Nephron (organoid): ENCODE results near the gene STARD10.

Experiments used
- H3K27ac Mint-ChIP-seq, 3 experiments: 2 replicates each; pipeline ENCODE4 v1.8.0; 2020; ENCODE audit warnings: mixed read lengths in 3 of 3, mild to moderate bottlenecking in 2 of 3, moderate library complexity in 1 of 3
- H3K27me3 Mint-ChIP-seq: 2 replicates; pipeline ENCODE4 v1.8.0; 2021; ENCODE audit warnings: low read depth, mild to moderate bottlenecking, moderate library complexity, mixed read lengths
- H3K36me3 Mint-ChIP-seq: 2 replicates; pipeline ENCODE4 v1.8.0; 2020; ENCODE audit warnings: low read depth, mixed read lengths
- H3K4me1 Mint-ChIP-seq: 2 replicates; pipeline ENCODE4 v1.8.0; 2020; ENCODE audit warnings: mixed read lengths
- H3K4me3 Mint-ChIP-seq, 3 experiments: 2 replicates each; pipeline ENCODE4 v1.8.0; 2020; ENCODE audit warnings: mild to moderate bottlenecking in 3 of 3, mixed read lengths in 3 of 3, moderate library complexity in 2 of 3
- H3K9me3 Mint-ChIP-seq: 2 replicates; pipeline ENCODE4 v1.8.0; 2020; ENCODE audit warnings: mixed read lengths
- TF ChIP-seq, protein P1 (sequence below), 3 experiments: fragments of 200-600 bp; sonication (generic); IDR thresholded peaks; one replicate each; pipeline ENCODE4 v1.5.0; 2021; ENCODE audit warnings: antibody characterized with exemption in 3 of 3; ENCODE audit not compliant: unreplicated experiment in 3 of 3

The STARD10 gene, protein sequence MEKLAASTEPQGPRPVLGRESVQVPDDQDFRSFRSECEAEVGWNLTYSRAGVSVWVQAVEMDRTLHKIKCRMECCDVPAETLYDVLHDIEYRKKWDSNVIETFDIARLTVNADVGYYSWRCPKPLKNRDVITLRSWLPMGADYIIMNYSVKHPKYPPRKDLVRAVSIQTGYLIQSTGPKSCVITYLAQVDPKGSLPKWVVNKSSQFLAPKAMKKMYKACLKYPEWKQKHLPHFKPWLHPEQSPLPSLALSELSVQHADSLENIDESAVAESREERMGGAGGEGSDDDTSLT

DNA sequence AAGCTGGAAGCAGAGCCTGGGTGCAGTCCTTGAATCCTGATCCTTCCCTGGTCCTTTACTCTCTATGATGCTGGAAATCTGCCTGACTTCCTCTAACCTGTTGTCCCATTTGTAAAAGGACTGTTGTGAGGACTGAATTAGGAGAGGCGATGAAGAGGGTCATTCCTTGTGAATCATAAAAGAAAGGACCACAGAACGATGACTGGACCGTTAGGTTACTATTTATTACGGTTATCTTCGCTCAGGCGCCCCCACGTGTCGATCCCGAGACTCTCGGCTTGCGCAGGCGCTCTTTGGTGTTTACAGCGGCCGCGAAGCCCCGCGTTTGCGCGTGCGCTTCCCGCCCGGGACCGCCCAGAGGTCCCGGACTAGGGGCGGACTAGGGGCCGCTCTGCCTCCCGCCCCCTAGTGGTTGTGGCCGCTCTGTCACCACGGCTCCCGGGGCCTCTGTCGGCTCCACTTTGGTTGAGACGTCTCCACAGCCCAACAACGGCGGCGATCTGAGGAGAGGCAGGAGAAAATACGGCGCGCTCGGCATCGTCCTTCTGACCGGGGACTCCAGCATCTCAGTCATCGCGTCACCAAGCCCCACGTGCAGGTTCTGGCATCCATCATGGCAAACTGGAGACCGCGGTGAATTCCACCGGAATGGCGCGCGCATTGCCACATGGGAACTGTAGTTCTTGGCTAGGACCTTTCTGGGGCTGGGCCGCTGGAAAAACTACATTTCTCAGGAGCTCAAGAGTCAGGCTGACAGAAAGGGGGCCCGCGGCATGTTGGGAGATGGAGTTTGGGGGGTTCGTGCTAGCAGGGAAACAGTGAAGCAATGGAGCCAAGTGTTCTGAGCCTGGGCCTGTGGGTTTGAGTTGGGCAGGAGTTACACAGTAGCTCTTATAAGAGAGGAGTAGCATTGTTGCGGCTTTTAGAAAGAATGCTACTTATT lies at the start of gene STARD10:
Gene STARD10, minus strand, starts transcription at position 623 of the 943 bp plus-strand sequence. CDS start 12,866 bp downstream, outside the sequence.
- H3K4me1 Mint-ChIP-seq, result peaks cover 32% of the 10 kb centered on the region
- no peaks in the 10 kb centered on the region for H3K27me3 Mint-ChIP-seq

DNA sequence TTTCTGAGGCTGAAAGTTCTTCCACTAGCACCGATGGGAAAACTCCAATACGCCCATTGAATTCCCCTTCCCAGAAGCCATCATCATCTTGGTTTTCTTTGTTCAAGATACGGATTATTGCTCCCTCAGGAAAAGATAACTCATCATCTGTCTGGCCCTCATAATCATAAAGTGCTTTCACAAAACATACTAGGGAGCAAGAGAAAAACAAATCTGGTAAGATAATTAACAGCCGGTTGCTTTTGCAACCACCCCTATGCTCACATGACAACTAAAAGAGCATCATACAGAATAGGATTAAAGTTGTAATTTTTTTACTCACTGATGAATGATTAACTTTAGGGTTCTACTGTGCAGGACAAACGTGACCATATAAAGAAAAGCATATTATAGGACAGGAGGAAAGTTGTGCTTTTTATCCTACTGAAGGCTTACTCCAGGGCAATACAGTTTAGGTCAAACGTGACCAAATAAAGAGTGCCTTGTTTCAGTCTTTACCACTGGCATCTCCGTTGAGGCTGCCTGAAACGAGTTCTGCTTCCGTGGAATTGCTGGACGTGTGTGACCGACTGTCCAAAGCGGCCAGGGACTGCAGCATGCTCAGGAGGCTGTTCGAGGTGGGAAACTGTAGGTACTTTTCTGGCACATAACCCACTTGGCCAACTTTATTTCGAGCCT lies 48.9 kb upstream of the STARD10 start:
- Mint-ChIP-seq H3K4me1 (peaks cover 36% of the 10 kb centered on the region), H3K27me3 (no peaks in the 10 kb centered on the region)

More for the DNA sequence above, at the start of gene STARD10:
- H3K27ac Mint-ChIP-seq, result peak within 1 kb of the TSS; percentile 93 to 98 (median 97)
- no peaks in the 10 kb centered on the region for H3K9me3 Mint-ChIP-seq
- no peaks in the 10 kb centered on the region for H3K36me3 Mint-ChIP-seq
- TF ChIP-seq, protein P1, sequence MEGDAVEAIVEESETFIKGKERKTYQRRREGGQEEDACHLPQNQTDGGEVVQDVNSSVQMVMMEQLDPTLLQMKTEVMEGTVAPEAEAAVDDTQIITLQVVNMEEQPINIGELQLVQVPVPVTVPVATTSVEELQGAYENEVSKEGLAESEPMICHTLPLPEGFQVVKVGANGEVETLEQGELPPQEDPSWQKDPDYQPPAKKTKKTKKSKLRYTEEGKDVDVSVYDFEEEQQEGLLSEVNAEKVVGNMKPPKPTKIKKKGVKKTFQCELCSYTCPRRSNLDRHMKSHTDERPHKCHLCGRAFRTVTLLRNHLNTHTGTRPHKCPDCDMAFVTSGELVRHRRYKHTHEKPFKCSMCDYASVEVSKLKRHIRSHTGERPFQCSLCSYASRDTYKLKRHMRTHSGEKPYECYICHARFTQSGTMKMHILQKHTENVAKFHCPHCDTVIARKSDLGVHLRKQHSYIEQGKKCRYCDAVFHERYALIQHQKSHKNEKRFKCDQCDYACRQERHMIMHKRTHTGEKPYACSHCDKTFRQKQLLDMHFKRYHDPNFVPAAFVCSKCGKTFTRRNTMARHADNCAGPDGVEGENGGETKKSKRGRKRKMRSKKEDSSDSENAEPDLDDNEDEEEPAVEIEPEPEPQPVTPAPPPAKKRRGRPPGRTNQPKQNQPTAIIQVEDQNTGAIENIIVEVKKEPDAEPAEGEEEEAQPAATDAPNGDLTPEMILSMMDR (IDR thresholded peaks at IDR 0.05; ENCODE audit: unreplicated experiment in 3 of 3), result peak; percentile 98 to 100 (median 99)
- H3K4me3 Mint-ChIP-seq, result peak within 1 kb of the TSS; percentile 97

DNA sequence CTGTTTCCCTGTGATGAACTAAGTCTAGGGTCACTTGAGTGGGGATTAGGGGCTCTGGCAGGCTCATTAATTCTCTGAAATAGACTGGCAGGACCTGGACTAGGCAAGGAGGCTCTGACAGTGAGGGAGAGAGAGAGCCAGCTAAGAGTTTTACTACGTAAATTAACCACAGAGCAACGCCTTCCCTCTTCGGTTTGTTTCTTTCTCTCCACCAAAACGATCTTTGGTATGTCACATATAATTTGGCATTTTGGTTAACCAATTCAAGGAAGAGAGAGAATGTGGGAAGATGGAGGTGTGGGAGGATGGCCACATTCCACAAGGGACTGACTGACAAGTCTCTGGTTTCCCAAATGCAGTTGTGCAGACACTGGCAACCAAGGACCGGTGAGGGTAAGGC lies 48.3 kb upstream of the STARD10 start:
- Mint-ChIP-seq H3K27me3 (no peaks in the 10 kb centered on the region), H3K9me3 (no peaks in the 10 kb centered on the region), H3K36me3 (peaks cover 62% of the 10 kb centered on the region), H3K4me3 (no peak overlapping the region), H3K4me1 (peaks cover 36% of the 10 kb centered on the region), H3K27ac (peak overlapping the region; percentile 84 to 88 (median 87))
- TF ChIP-seq, protein P1 (IDR thresholded peaks at IDR 0.05; ENCODE audit: unreplicated experiment in 3 of 3), result no peak

More for the DNA sequence above, 48.9 kb upstream of the STARD10 start:
- H3K4me3 Mint-ChIP-seq, result peak overlapping the region in 1 of 3 experiments; percentile 4
- peaks cover 64% of the 10 kb centered on the region for H3K36me3 Mint-ChIP-seq
- TF ChIP-seq, protein P1 (IDR thresholded peaks at IDR 0.05; ENCODE audit: unreplicated experiment in 3 of 3), result no peak
- H3K27ac Mint-ChIP-seq, result peak overlapping the region; percentile 84 to 88 (median 87)
- no peaks in the 10 kb centered on the region for H3K9me3 Mint-ChIP-seq

DNA sequence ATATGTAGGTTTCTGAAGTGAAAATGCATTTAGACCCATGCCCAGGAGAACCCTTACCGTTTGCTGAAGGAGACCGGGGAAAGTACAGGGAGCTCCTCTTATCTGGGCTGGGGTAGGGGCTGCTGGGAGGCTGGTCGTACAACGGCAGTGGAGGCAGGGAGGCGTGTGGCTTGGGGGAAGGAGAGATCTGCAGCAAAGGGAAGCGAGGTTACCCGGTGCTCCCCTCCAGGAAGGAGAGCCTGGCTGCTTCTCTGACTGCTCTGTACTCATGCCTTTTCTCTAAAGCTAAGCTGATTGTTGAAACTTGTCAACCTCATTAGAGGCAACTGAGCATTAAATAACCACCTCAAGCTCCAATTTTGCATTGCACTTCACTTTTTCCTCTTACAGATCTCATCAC lies 47.5 kb upstream of the STARD10 start:
- H3K36me3 Mint-ChIP-seq, result peaks cover 60% of the 10 kb centered on the region
- peak overlapping the region; percentile 84 to 88 (median 87) for H3K27ac Mint-ChIP-seq
- H3K27me3 Mint-ChIP-seq, result no peaks in the 10 kb centered on the region
- TF ChIP-seq, protein P1 (IDR thresholded peaks at IDR 0.05; ENCODE audit: unreplicated experiment in 3 of 3), result no peak
- no peak overlapping the region for H3K4me3 Mint-ChIP-seq
- peaks cover 38% of the 10 kb centered on the region for H3K4me1 Mint-ChIP-seq
- no peaks in the 10 kb centered on the region for H3K9me3 Mint-ChIP-seq

DNA sequence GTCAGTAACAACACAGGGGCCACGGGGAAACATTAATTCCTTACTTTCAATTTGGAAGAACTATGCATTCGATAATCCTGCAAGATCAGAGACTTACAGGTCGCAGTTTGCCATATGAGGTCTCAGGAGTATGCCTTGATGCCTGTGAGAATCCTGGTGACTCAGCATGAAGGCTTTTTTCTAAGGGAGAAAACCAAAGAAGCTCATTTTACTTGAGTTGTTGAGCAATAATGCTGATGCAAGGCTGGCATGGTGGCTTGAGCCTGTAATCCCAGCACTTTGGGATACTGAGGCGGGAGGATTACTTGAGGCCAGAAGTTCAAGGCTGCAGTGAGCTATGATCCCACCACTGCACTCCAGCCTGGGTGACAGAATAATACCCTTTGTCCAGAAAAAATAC lies 46.9 kb upstream of the STARD10 start:
- TF ChIP-seq, protein P1 (IDR thresholded peaks at IDR 0.05; ENCODE audit: unreplicated experiment in 3 of 3), result no peak
- no peaks in the 10 kb centered on the region for H3K27me3 Mint-ChIP-seq
- H3K36me3 Mint-ChIP-seq, result peaks cover 57% of the 10 kb centered on the region
- no peak overlapping the region for H3K4me3 Mint-ChIP-seq
- peaks cover 43% of the 10 kb centered on the region for H3K4me1 Mint-ChIP-seq
- peak overlapping the region in 1 of 3 experiments; percentile 41 for H3K27ac Mint-ChIP-seq
- no peaks in the 10 kb centered on the region for H3K9me3 Mint-ChIP-seq
